ENCODE measurements around the gene STK32B. TPM values are rescaled to one million over a fixed set of nuclear protein-coding genes. Genes with fewer than 3 reads are reported as not detected.

The STK32B gene
- total RNA-seq, 1 donor from 2014 or later, result 0.56 TPM

DNA sequence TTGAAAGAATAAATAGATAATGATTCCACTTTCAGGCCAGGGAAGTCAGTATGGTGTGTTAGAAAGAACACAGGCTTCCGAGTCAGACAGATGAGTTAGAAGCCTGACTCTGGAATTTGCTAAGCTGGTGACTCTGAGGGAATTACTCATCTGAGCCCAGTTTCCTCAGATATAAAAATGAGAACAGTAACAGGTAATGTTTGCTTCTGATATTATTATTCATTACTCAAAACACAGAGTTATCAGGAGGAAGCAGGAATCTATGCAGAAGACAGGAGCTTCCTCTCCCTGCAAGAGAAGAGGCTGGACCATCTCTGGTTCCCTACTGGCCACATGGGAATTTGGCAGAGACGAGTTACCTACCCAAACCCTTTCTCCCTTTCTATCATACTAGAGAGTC lies 494.0 kb downstream of the STK32B start:
- no peak overlapping the region for H3K4me3 Mint-ChIP-seq (ENCODE audit: unreplicated experiment)

DNA sequence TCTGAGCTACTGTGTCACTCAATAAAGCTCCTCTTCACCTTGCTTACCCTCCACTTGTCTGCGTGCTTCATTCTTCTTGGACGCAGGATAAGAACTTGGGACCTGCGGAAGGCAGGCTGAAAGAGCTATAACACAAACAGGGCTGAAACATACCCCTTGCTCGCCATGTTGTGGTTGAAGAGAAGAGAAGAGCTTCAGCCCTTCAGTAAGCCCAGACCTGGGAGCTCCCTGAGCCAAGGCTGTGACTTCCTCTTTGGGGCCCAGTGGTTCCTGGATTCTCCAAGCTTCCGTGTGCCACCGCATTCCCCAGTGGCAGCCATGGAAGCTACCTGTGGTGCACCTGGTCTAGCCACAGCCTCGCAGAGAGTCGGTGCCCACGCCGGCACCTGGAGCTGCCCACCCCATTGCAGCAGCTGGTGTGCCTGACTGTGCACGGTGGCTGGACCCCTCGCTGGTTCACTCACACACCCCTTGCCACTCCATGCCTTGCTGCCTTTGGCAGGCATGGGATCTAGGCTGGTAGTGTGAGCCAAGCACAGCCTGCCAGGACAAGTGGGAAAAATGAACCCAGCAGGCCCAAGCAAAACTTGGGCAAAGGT lies 496.5 kb downstream of the STK32B start:
- DNase-seq (ENCODE audit: low spot score), result no peak
- H3K27ac Mint-ChIP-seq (ENCODE audit: unreplicated experiment), result no peak overlapping the region
- H3K36me3 Mint-ChIP-seq (ENCODE audit: low read depth, unreplicated experiment), result peaks cover 38% of the 10 kb centered on the region
- no peak overlapping the region for H3K4me3 Mint-ChIP-seq (ENCODE audit: unreplicated experiment)
- H3K9me3 Mint-ChIP-seq (ENCODE audit: unreplicated experiment), result peaks cover 9% of the 10 kb centered on the region
- H3K27me3 Mint-ChIP-seq (ENCODE audit: unreplicated experiment), result peaks cover 2% of the 10 kb centered on the region
- H3K4me1 Mint-ChIP-seq (ENCODE audit: unreplicated experiment), result no peaks in the 10 kb centered on the region
- TF ChIP-seq, protein P1, sequence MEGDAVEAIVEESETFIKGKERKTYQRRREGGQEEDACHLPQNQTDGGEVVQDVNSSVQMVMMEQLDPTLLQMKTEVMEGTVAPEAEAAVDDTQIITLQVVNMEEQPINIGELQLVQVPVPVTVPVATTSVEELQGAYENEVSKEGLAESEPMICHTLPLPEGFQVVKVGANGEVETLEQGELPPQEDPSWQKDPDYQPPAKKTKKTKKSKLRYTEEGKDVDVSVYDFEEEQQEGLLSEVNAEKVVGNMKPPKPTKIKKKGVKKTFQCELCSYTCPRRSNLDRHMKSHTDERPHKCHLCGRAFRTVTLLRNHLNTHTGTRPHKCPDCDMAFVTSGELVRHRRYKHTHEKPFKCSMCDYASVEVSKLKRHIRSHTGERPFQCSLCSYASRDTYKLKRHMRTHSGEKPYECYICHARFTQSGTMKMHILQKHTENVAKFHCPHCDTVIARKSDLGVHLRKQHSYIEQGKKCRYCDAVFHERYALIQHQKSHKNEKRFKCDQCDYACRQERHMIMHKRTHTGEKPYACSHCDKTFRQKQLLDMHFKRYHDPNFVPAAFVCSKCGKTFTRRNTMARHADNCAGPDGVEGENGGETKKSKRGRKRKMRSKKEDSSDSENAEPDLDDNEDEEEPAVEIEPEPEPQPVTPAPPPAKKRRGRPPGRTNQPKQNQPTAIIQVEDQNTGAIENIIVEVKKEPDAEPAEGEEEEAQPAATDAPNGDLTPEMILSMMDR (IDR thresholded peaks at IDR 0.05; ENCODE audit: unreplicated experiment), result no peak

More for the DNA sequence above, 494.0 kb downstream of the STK32B start:
- H3K4me1 Mint-ChIP-seq (ENCODE audit: unreplicated experiment), result no peaks in the 10 kb centered on the region
- peaks cover 6% of the 10 kb centered on the region for H3K9me3 Mint-ChIP-seq (ENCODE audit: unreplicated experiment)
- DNase-seq (ENCODE audit: low spot score), result no peak
- H3K27ac Mint-ChIP-seq (ENCODE audit: unreplicated experiment), result no peak overlapping the region
- peaks cover 2% of the 10 kb centered on the region for H3K27me3 Mint-ChIP-seq (ENCODE audit: unreplicated experiment)
- TF ChIP-seq, protein P1 (IDR thresholded peaks at IDR 0.05; ENCODE audit: unreplicated experiment), result no peak
- H3K36me3 Mint-ChIP-seq (ENCODE audit: low read depth, unreplicated experiment), result peaks cover 18% of the 10 kb centered on the region

Other genes starting within 250 kb of the STK32B start
- gene MSX1, start 191.8 kb upstream of the STK32B start, total RNA-seq (ENCODE audit: unreplicated experiment), result 17.4 TPM
- gene CYTL1, start 32.0 kb upstream of the STK32B start, total RNA-seq (ENCODE audit: unreplicated experiment), result not detected